Measurements from ENCODE around the gene SLC17A8. TPM values are rescaled to one million over a fixed set of nuclear protein-coding genes. Genes with fewer than 3 reads are reported as not detected.
A peak's percentile ranks its signal among the peaks of the same experiment; 100 is the strongest.

The SLC17A8 gene
- total RNA-seq, 1 experiment from 2014 or later = not detected

DNA sequence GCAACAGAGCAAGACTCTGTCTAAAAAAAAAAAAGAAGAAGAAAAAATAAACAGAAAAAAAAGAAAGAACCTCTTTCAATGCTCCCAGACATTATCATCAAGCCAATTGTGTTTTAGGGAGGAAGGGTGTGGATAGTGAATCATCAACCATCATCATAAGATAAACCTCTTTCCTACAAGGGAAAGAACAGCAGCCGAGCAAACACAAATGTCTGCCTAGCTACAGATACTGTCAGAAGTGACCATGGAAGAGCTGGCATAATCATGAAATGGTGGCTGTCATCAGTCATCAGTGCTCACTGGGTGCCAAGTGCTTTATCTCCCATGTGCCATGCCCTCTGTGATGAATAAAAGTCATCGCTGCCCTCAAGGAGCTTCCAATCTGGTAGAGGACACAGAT is 46.6 kb downstream of the SLC17A8 start:
- Histone ChIP-seq H2AFZ (no peak overlapping the region), H3K4me3 (no peak overlapping the region), H3F3A (ENCODE audit: insufficient read depth, low read depth) (no peaks in the 10 kb centered on the region), H3K9me3 (ENCODE audit: insufficient read depth, low read depth) (no peaks in the 10 kb centered on the region), H3K27ac (no peak overlapping the region), H4K20me1 (ENCODE audit: insufficient read depth) (no peaks in the 10 kb centered on the region), H3K4me1 (replicated peaks; ENCODE audit: insufficient read depth) (no peaks in the 10 kb centered on the region), H3K79me2 (ENCODE audit: low read depth) (no peaks in the 10 kb centered on the region), H3K9me2 (ENCODE audit: insufficient read depth) (no peaks in the 10 kb centered on the region), H3K36me3 (ENCODE audit: low read depth) (no peaks in the 10 kb centered on the region), H3K4me2 (no peak overlapping the region), H3K27me3 (ENCODE audit: insufficient read depth, low read depth) (peaks cover 13% of the 10 kb centered on the region)
- BruUV-seq (replicated peaks) = no TSS peak
- POLR2A ChIA-PET (ENCODE audit: unreplicated experiment) = no interaction called here
- CTCF ChIA-PET = no interaction called here
- intact Hi-C loops (cut with micrococcal nuclease; ENCODE audit: unreplicated experiment) = no loop called here
- no peak for DNase-seq
- no peak for TF ChIP-seq CTCF (conservative IDR thresholded peaks at IDR 0.05)
- TF ChIP-seq EZH2 (IDR thresholded peaks at IDR 0.05; ENCODE audit: low read depth) = no peak

GRCh38 chr12:100404769-100405407 is 48.0 kb downstream of the SLC17A8 start:
- H3K4me2 ChIP-seq = no peak overlapping the region
- TF ChIP-seq EZH2 (IDR thresholded peaks at IDR 0.05; ENCODE audit: low read depth) (no peak), CTCF (conservative IDR thresholded peaks at IDR 0.05) (peak; percentile 62)
- POLR2A ChIA-PET (ENCODE audit: unreplicated experiment) = no interaction called here

GRCh38 chr12:100413001-100413400 is 56.1 kb downstream of the SLC17A8 start:
- Histone ChIP-seq H3K27ac (no peak overlapping the region), H3K4me2 (no peak overlapping the region), H4K20me1 (ENCODE audit: insufficient read depth) (no peaks in the 10 kb centered on the region), H3K4me1 (replicated peaks; ENCODE audit: insufficient read depth) (no peaks in the 10 kb centered on the region), H3K9me3 (ENCODE audit: insufficient read depth, low read depth) (no peaks in the 10 kb centered on the region), H3F3A (ENCODE audit: insufficient read depth, low read depth) (no peaks in the 10 kb centered on the region), H3K9me2 (ENCODE audit: insufficient read depth) (no peaks in the 10 kb centered on the region), H3K27me3 (ENCODE audit: insufficient read depth, low read depth) (peaks cover 40% of the 10 kb centered on the region), H3K4me3 (no peak overlapping the region), H2AFZ (no peak overlapping the region), H3K36me3 (ENCODE audit: low read depth) (no peaks in the 10 kb centered on the region), H3K79me2 (ENCODE audit: low read depth) (no peaks in the 10 kb centered on the region)
- ChIA-PET POLR2A (ENCODE audit: unreplicated experiment) (no interaction called here), CTCF (no interaction called here)
- BruUV-seq (replicated peaks) = no TSS peak
- no peak for TF ChIP-seq CTCF (conservative IDR thresholded peaks at IDR 0.05)
- intact Hi-C loops (cut with micrococcal nuclease; ENCODE audit: unreplicated experiment) = no loop called here
- DNase-seq = no peak

More at GRCh38 chr12:100404769-100405407, 48.0 kb downstream of the SLC17A8 start:
- DNase-seq = peak in 1 of 2 experiments; percentile 23
- H3K9me2 ChIP-seq (ENCODE audit: insufficient read depth) = no peaks in the 10 kb centered on the region
- H3K4me3 ChIP-seq = no peak overlapping the region
- H3F3A ChIP-seq (ENCODE audit: insufficient read depth, low read depth) = no peaks in the 10 kb centered on the region
- no peak overlapping the region for H3K27ac ChIP-seq
- H3K36me3 ChIP-seq (ENCODE audit: low read depth) = no peaks in the 10 kb centered on the region
- H3K9me3 ChIP-seq (ENCODE audit: insufficient read depth, low read depth) = no peaks in the 10 kb centered on the region
- H3K27me3 ChIP-seq (ENCODE audit: insufficient read depth, low read depth) = peaks cover 22% of the 10 kb centered on the region
- no TSS peak for BruUV-seq (replicated peaks)
- no peaks in the 10 kb centered on the region for H3K4me1 ChIP-seq (replicated peaks; ENCODE audit: insufficient read depth)
- intact Hi-C loops (cut with micrococcal nuclease; ENCODE audit: unreplicated experiment) = no loop called here
- CTCF ChIA-PET = interaction anchor here (0.6 to 0.7 kb wide), 3 partner anchors 77 to 365 kb away, joined by 3 to 8 read pairs (median 4); no protein-coding TSS in a partner anchor
- no peak overlapping the region for H2AFZ ChIP-seq
- no peaks in the 10 kb centered on the region for H3K79me2 ChIP-seq (ENCODE audit: low read depth)
- no peaks in the 10 kb centered on the region for H4K20me1 ChIP-seq (ENCODE audit: insufficient read depth)

Data from PC-9 (cell line).